A549 (cell line): ENCODE data around the gene WDR3. TPM values are rescaled to one million over a fixed set of nuclear protein-coding genes. Genes with fewer than 3 reads are reported as not detected.

Experiments
- ATAC-seq, 2 experiments: fragments of 200-7000 bp in 1 of 2; fragments of >200 bp in 1 of 2; cut with Nextera tagmentation in 1 of 2; cut with Tn5 transposase in 1 of 2; 3 replicates each; pipeline versions ENCODE4 v1.8.0 to v1.9.1; 2018 to 2020; ENCODE audit warnings: mild to moderate bottlenecking in 1 of 2, moderate library complexity in 1 of 2
- CTCF ChIA-PET: fragments of 300-600 bp; sonication (Branson Sonifier 250); formaldehyde crosslinking; extraction: SDS; loops from one replicate; lab custom pipeline; 2021; ENCODE audit warnings: antibody characterized with exemption, inconsistent platforms; lab: Yijun Ruan, JAX
- POLR2A ChIA-PET: fragments of 350-600 bp; formaldehyde crosslinking; extraction: SDS; loops from one replicate; lab custom pipeline; 2021; ENCODE audit warnings: antibody characterized with exemption, inconsistent platforms; lab: Yijun Ruan, JAX
- DNase-seq, 2 experiments: peaks; one replicate each; pipeline versions ENCODE4 v3.0.0 to v3.0.0-alpha.2; 2011 to 2016; ENCODE audit warnings: low read depth in 1 of 2, low spot score in 1 of 2
- FAIRE-seq: peaks from 2 replicates; lab custom pipeline; 2011; peaks lifted over from hg19 to GRCh38; lab: Jason Lieb, UNC
- H3K27ac ChIP-seq, 2 experiments: fragments of >200 bp; sonication (Bioruptor Twin); formaldehyde crosslinking; 3 replicates each; pipeline ENCODE4 v1.5.1; 2016 to 2017
- H3K4me1 ChIP-seq: fragments of >200 bp; sonication (Bioruptor Twin); formaldehyde crosslinking; 3 replicates; pipeline ENCODE4 v1.6.1; 2016
- H3K4me2 ChIP-seq: fragments of >200 bp; sonication (Bioruptor Twin); formaldehyde crosslinking; 3 replicates; pipeline ENCODE4 v1.6.1; 2016
- H3K4me3 ChIP-seq: fragments of >200 bp; sonication (Bioruptor Twin); formaldehyde crosslinking; 3 replicates; pipeline ENCODE4 v1.5.1; 2016
- H3K9me3 ChIP-seq: fragments of >200 bp; sonication (Bioruptor Twin); formaldehyde crosslinking; 3 replicates; pipeline ENCODE4 v1.6.1; 2016
- BHLHE40 ChIP-seq: IDR thresholded peaks from 2 replicates; pipeline ENCODE4 v1.6.1; 2012; ENCODE audit warnings: low read depth, low read length, inconsistent platforms
- CBX8 ChIP-seq: fragments of 200-600 bp; sonication (generic); IDR thresholded peaks from 2 replicates; pipeline ENCODE4 v1.6.1; 2016
- CEBPB ChIP-seq, 2 experiments: fragments of >200 bp in 1 of 2; sonication (Bioruptor Twin) in 1 of 2; formaldehyde crosslinking in 1 of 2; IDR thresholded peaks; 2 replicates each; pipeline ENCODE4 v1.6.1; 2012 to 2016
- CHD4 ChIP-seq: fragments of 200-600 bp; sonication (generic); IDR thresholded peaks from 2 replicates; pipeline ENCODE4 v1.6.1; 2016; ENCODE audit warnings: antibody characterized with exemption, mild to moderate bottlenecking, borderline replicate concordance
- ESRRA ChIP-seq: fragments of 150-350 bp; IDR thresholded peaks from 2 replicates; pipeline ENCODE4 v1.6.1; 2014; ENCODE audit warnings: mild to moderate bottlenecking, low read length, borderline replicate concordance
- HDAC2 ChIP-seq: fragments of 200-600 bp; sonication (generic); IDR thresholded peaks from 2 replicates; pipeline ENCODE4 v1.6.1; 2016
- HEYL ChIP-seq: fragments of 250-450 bp; sonication (Bioruptor Pico); IDR thresholded peaks from 2 replicates; pipeline ENCODE4 v1.8.0; 2021; ENCODE audit warnings: mild to moderate bottlenecking, moderate library complexity
- HOXA7 ChIP-seq: fragments of 250-450 bp; sonication (Bioruptor Pico); IDR thresholded peaks from 2 replicates; pipeline ENCODE4 v1.5.0; 2020; ENCODE audit warnings: mild to moderate bottlenecking, moderate library complexity
- HOXB13 ChIP-seq: fragments of 250-450 bp; sonication (Bioruptor Pico); IDR thresholded peaks from 2 replicates; pipeline ENCODE4 v1.5.0; 2020; ENCODE audit warnings: low read depth, mild to moderate bottlenecking, moderate library complexity
- HOXB5 ChIP-seq: fragments of 250-450 bp; sonication (Bioruptor Pico); IDR thresholded peaks from 2 replicates; pipeline ENCODE4 v1.5.0; 2020; ENCODE audit warnings: mild to moderate bottlenecking, moderate library complexity
- KDM1A ChIP-seq: fragments of 200-600 bp; sonication (generic); IDR thresholded peaks from 2 replicates; pipeline ENCODE4 v1.6.1; 2016; ENCODE audit warnings: low read depth, mild to moderate bottlenecking
- KDM5A ChIP-seq: fragments of 200-600 bp; sonication (generic); IDR thresholded peaks from 2 replicates; pipeline ENCODE4 v1.6.1; 2016; ENCODE audit warnings: antibody characterized with exemption, mild to moderate bottlenecking
- MAFK ChIP-seq: fragments of 450-650 bp; IDR thresholded peaks from 2 replicates; pipeline ENCODE4 v1.6.1; 2014; ENCODE audit not compliant: partially characterized antibody
- MYC ChIP-seq: IDR thresholded peaks from 2 replicates; pipeline ENCODE4 v1.6.1; 2012; ENCODE audit warnings: mild to moderate bottlenecking, inconsistent platforms, low read length, improper control_type of control experiment, borderline replicate concordance
- NFE2L2 ChIP-seq: fragments of 150-350 bp; conservative IDR thresholded peaks from 2 replicates; pipeline ENCODE4 v1.6.1; 2014; ENCODE audit warnings: low read length
- NR3C1 ChIP-seq: fragments of >200 bp; sonication (Bioruptor Twin); formaldehyde crosslinking; IDR thresholded peaks from 3 replicates; pipeline ENCODE4 v1.6.1; 2017
- POLR2A ChIP-seq: IDR thresholded peaks from 2 replicates; pipeline ENCODE4 v1.6.1; 2012; ENCODE audit warnings: mild to moderate bottlenecking, low read length
- RARB ChIP-seq: fragments of 250-450 bp; sonication (Bioruptor Pico); IDR thresholded peaks from 2 replicates; pipeline ENCODE4 v1.8.0; 2021; ENCODE audit warnings: mild to moderate bottlenecking, moderate library complexity
- SMC3 ChIP-seq: fragments of >200 bp; sonication (Bioruptor Twin); formaldehyde crosslinking; IDR thresholded peaks from 3 replicates; pipeline ENCODE4 v1.6.1; 2018; ENCODE audit warnings: inconsistent platforms
- ZNF302 ChIP-seq: fragments of 250-450 bp; sonication (Bioruptor Pico); IDR thresholded peaks from 2 replicates; pipeline ENCODE4 v1.9.0; 2021; ENCODE audit warnings: inconsistent platforms, mild to moderate bottlenecking, moderate library complexity
- WGBS: methylation state at CpG from one replicate; pipeline ENCODE4 v1.1.6; 2017; ENCODE audit errors: missing lambda C conversion rate; 5-methylcytosine and 5-hydroxymethylcytosine counted together
- polyA plus RNA-seq, 4 experiments: library from polyadenylated mRNA; depleted of rRNA in 3 of 4; stranded (reverse); fragments of >200 nt; fragmentation: RNase III in 1 of 4; extraction: RNeasy Plus Mini Kit Qiagen cat#74134 plus additional on column Dnase treatment in 1 of 4; gene quantifications; 2 replicates in 3 of 4; 3 replicates in 1 of 4; pipeline ENCODE4 v1.2.3, GENCODE V29; 2011 to 2017
- TF ChIP-seq, protein P1 (sequence below): IDR thresholded peaks from 2 replicates; pipeline ENCODE4 v1.6.1; 2012
- TF ChIP-seq, protein P2 (sequence below): fragments of 250-450 bp; sonication (Bioruptor Pico); IDR thresholded peaks from 2 replicates; pipeline ENCODE4 v1.5.0; 2020; ENCODE audit warnings: low read depth, mild to moderate bottlenecking, moderate library complexity
- TF ChIP-seq, protein P3 (sequence below): fragments of >200 bp; sonication (Bioruptor Twin); formaldehyde crosslinking; IDR thresholded peaks from 2 replicates; pipeline ENCODE4 v1.6.1; 2016
- TF ChIP-seq, protein P4 (sequence below): fragments of 450-650 bp; IDR thresholded peaks from 2 replicates; pipeline ENCODE4 v1.6.1; 2014; ENCODE audit warnings: antibody characterized with exemption
- TF ChIP-seq, protein P5 (sequence below): fragments of >200 bp; sonication (Bioruptor Twin); formaldehyde crosslinking; IDR thresholded peaks from 3 replicates; pipeline ENCODE4 v1.5.1; 2016
- TF ChIP-seq, protein P6 (sequence below): fragments of >200 bp; sonication (Bioruptor Twin); formaldehyde crosslinking; IDR thresholded peaks from 3 replicates; pipeline ENCODE4 v1.6.1; 2016

The WDR3 gene
- polyA plus RNA-seq, 2 of the 4 experiments (the other 2 are of a cell fraction), result 29.1 to 54.6 TPM

DNA sequence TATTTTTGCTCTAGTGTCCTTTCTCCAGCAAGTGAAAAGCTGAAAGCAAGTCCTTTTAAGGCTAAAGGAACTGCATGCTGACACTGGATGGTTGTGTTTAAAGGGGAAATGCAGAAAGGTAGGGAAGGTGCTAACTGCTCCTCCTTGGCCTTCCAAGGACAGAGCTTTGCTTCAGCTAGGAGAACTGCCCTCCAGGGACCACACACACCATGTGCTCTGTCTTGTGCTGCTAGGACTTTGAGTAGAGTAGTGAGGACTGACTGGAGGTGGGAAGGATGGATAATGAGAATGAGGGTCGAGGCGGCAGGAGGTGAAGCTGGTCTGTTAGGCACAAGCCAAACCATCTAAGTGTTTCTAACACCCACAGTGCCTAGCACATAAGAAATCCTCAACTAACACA lies 77.9 kb downstream of the WDR3 start:
- no peak overlapping the region for H3K27ac ChIP-seq
- ChIA-PET POLR2A (no interaction called here), CTCF (no interaction called here)
- no peak overlapping the region for H3K4me3 ChIP-seq
- FAIRE-seq (no peak), DNase-seq (no peak), ATAC-seq (no peak)
- TF ChIP-seq HDAC2 (no peak), RARB (CRISPR knock-in tag) (no peak), NFE2L2 (no peak), CBX8 (no peak), HEYL (CRISPR knock-in tag) (no peak), MAFK (no peak), ZNF302 (CRISPR knock-in tag) (no peak), HOXB13 (no peak), HOXA7 (no peak), POLR2A (no peak), NR3C1 (no peak), SMC3 (no peak), CHD4 (no peak), MYC (no peak), BHLHE40 (no peak), HOXB5 (no peak)
- TF ChIP-seq, protein P1, sequence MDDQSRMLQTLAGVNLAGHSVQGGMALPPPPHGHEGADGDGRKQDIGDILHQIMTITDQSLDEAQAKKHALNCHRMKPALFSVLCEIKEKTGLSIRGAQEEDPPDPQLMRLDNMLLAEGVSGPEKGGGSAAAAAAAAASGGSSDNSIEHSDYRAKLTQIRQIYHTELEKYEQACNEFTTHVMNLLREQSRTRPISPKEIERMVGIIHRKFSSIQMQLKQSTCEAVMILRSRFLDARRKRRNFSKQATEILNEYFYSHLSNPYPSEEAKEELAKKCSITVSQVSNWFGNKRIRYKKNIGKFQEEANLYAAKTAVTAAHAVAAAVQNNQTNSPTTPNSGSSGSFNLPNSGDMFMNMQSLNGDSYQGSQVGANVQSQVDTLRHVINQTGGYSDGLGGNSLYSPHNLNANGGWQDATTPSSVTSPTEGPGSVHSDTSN, result no peak
- TF ChIP-seq, protein P2, sequence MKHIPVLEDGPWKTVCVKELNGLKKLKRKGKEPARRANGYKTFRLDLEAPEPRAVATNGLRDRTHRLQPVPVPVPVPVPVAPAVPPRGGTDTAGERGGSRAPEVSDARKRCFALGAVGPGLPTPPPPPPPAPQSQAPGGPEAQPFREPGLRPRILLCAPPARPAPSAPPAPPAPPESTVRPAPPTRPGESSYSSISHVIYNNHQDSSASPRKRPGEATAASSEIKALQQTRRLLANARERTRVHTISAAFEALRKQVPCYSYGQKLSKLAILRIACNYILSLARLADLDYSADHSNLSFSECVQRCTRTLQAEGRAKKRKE (CRISPR knock-in tag), result no peak
- TF ChIP-seq, protein P3, sequence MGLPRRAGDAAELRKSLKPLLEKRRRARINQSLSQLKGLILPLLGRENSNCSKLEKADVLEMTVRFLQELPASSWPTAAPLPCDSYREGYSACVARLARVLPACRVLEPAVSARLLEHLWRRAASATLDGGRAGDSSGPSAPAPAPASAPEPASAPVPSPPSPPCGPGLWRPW, result no peak
- TF ChIP-seq, protein P4, sequence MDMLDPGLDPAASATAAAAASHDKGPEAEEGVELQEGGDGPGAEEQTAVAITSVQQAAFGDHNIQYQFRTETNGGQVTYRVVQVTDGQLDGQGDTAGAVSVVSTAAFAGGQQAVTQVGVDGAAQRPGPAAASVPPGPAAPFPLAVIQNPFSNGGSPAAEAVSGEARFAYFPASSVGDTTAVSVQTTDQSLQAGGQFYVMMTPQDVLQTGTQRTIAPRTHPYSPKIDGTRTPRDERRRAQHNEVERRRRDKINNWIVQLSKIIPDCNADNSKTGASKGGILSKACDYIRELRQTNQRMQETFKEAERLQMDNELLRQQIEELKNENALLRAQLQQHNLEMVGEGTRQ, result no peak
- WGBS, result 43% methylated on average over 2 of the region's 2 CpGs
- H3K4me2 ChIP-seq, result no peak overlapping the region
- no peaks in the 10 kb centered on the region for H3K4me1 ChIP-seq
- H3K9me3 ChIP-seq, result no peaks in the 10 kb centered on the region

DNA sequence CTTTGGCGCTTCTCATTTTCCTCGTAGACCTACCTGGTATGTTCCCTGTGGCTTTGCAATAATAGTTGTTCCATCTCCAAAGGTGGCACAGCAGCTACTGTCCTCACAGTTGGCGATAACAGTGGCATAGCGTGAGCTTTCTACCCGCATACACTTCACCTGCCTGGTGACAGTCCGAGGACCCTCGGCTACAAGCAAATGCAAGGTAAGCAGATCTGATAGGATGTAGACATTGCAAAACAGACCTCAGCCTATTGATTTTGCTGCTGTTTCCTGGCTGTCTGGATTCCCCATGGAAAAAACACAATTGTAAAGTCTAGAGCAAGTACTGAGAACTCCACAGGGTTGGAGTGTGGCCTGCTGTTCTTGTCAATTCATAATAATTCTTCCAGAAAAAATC lies 78.5 kb downstream of the WDR3 start:
- FAIRE-seq (no peak), ATAC-seq (no peak), DNase-seq (no peak)
- TF ChIP-seq, protein P5, sequence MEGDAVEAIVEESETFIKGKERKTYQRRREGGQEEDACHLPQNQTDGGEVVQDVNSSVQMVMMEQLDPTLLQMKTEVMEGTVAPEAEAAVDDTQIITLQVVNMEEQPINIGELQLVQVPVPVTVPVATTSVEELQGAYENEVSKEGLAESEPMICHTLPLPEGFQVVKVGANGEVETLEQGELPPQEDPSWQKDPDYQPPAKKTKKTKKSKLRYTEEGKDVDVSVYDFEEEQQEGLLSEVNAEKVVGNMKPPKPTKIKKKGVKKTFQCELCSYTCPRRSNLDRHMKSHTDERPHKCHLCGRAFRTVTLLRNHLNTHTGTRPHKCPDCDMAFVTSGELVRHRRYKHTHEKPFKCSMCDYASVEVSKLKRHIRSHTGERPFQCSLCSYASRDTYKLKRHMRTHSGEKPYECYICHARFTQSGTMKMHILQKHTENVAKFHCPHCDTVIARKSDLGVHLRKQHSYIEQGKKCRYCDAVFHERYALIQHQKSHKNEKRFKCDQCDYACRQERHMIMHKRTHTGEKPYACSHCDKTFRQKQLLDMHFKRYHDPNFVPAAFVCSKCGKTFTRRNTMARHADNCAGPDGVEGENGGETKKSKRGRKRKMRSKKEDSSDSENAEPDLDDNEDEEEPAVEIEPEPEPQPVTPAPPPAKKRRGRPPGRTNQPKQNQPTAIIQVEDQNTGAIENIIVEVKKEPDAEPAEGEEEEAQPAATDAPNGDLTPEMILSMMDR, result no peak
- TF ChIP-seq KDM1A (no peak), ESRRA (no peak), MAFK (peak; percentile 13), CEBPB (IDR thresholded peaks at IDR 0.05) (no peak), KDM5A (no peak)
- TF ChIP-seq, protein P6, sequence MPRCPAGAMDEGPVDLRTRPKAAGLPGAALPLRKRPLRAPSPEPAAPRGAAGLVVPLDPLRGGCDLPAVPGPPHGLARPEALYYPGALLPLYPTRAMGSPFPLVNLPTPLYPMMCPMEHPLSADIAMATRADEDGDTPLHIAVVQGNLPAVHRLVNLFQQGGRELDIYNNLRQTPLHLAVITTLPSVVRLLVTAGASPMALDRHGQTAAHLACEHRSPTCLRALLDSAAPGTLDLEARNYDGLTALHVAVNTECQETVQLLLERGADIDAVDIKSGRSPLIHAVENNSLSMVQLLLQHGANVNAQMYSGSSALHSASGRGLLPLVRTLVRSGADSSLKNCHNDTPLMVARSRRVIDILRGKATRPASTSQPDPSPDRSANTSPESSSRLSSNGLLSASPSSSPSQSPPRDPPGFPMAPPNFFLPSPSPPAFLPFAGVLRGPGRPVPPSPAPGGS, result no peak
- Histone ChIP-seq H3K4me2 (no peak overlapping the region), H3K4me1 (no peaks in the 10 kb centered on the region), H3K4me3 (no peak overlapping the region), H3K27ac (no peak overlapping the region), H3K9me3 (no peaks in the 10 kb centered on the region)
- WGBS, result 53% methylated on average over 7 of the region's 7 CpGs
- POLR2A ChIA-PET, result no interaction called here
- CTCF ChIA-PET, result no interaction called here
